Osteoblast (primary cell): Measurements from ENCODE around the gene DNAJC9. TPM values are rescaled to one million over a fixed set of nuclear protein-coding genes. Genes with fewer than 3 reads are reported as not detected.

Source experiments
- DNase-seq: peaks from one replicate; pipeline ENCODE4 v3.0.0; 2011; ENCODE audit warnings: low spot score, mixed read lengths; ENCODE audit not compliant: insufficient read length; ENCODE audit errors: missing footprints
- H2AFZ ChIP-seq: 2 replicates; pipeline ENCODE4 v1.6.0; 2011; ENCODE audit warnings: mild to moderate bottlenecking, low read length
- H3K27ac ChIP-seq: 2 replicates; pipeline ENCODE4 v1.5.1; 2011; ENCODE audit warnings: mild to moderate bottlenecking, low read depth, low read length, moderate library complexity
- H3K27me3 ChIP-seq: 2 replicates; pipeline ENCODE4 v1.6.0; 2012; ENCODE audit warnings: mild to moderate bottlenecking, control low read depth, inconsistent platforms, low read length, moderate library complexity; ENCODE audit not compliant: insufficient read depth
- H3K36me3 ChIP-seq: 2 replicates; pipeline ENCODE4 v1.5.1; 2011; ENCODE audit warnings: mild to moderate bottlenecking, low read length, control low read depth, moderate library complexity; ENCODE audit not compliant: insufficient read depth
- H3K4me1 ChIP-seq: 2 replicates; pipeline ENCODE4 v1.5.1; 2011; ENCODE audit warnings: mild to moderate bottlenecking, low read length, control low read depth, moderate library complexity; ENCODE audit not compliant: insufficient read depth
- H3K4me2 ChIP-seq: 2 replicates; pipeline ENCODE4 v1.6.0; 2011; ENCODE audit warnings: mild to moderate bottlenecking, low read length; ENCODE audit not compliant: insufficient read depth
- H3K4me3 ChIP-seq: fragments of 200-600 bp; sonication (generic); 3 replicates; pipeline ENCODE4 v1.5.1; 2012; ENCODE audit warnings: mild to moderate bottlenecking, low read length, inconsistent platforms; ENCODE audit not compliant: insufficient read depth
- H3K79me2 ChIP-seq: 2 replicates; pipeline ENCODE4 v1.6.0; 2012; ENCODE audit warnings: mild to moderate bottlenecking, low read length, control low read depth, inconsistent platforms; ENCODE audit not compliant: insufficient read depth
- H3K9me3 ChIP-seq: 2 replicates; pipeline ENCODE4 v1.5.1; 2011; ENCODE audit warnings: low read depth, low read length, control low read depth
- H4K20me1 ChIP-seq: 2 replicates; pipeline ENCODE4 v1.6.0; 2012; ENCODE audit warnings: mild to moderate bottlenecking, low read length, control low read depth; ENCODE audit not compliant: insufficient read depth
- total RNA-seq: library from RNA; depleted of rRNA; stranded (reverse); fragments of >200 nt; gene quantifications from 2 replicates; pipeline ENCODE4 v1.2.3, GENCODE V29; 2012
- TF ChIP-seq, protein P1 (sequence below): IDR thresholded peaks from 2 replicates; pipeline ENCODE4 v1.5.1; 2011; ENCODE audit warnings: mild to moderate bottlenecking, low read depth, low read length, moderate library complexity; ENCODE audit errors: extremely low read depth

Gene DNAJC9
- total RNA-seq, 1 donor, result 18.8 TPM

DNA sequence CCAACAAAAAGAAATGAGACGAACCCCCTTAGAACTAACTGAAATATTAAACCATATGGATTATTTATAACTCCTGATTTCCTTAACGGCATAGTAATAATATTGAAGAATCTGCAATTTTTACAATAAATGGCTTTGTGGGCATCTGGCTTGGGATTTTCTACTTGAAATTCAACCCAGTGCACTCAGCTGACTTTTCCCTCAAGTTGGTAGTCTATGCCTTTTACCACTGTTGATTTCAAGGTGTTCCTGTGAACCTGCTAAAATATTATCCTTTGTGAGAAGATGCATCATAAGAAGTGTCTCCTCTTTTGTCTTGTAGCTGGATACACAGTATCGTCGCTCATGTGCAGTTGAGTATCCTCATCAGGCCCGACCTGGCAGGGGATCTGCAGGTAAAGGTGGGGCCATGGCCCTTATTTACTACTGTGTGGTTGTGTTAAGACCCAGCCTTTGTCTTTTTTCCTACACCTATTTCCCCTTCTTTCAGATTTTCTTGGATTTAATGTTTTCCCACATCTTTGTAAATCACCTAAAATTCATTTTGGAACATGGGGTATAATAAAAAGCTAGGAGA is 8.0 kb downstream of the DNAJC9 start:
- peaks cover 57% of the 10 kb centered on the region for H3K36me3 ChIP-seq
- H3K9me3 ChIP-seq, result no peaks in the 10 kb centered on the region
- no peak overlapping the region for H3K4me3 ChIP-seq
- no peaks in the 10 kb centered on the region for H4K20me1 ChIP-seq
- no peak overlapping the region for H2AFZ ChIP-seq
- no peak overlapping the region for H3K4me2 ChIP-seq
- TF ChIP-seq, protein P1, sequence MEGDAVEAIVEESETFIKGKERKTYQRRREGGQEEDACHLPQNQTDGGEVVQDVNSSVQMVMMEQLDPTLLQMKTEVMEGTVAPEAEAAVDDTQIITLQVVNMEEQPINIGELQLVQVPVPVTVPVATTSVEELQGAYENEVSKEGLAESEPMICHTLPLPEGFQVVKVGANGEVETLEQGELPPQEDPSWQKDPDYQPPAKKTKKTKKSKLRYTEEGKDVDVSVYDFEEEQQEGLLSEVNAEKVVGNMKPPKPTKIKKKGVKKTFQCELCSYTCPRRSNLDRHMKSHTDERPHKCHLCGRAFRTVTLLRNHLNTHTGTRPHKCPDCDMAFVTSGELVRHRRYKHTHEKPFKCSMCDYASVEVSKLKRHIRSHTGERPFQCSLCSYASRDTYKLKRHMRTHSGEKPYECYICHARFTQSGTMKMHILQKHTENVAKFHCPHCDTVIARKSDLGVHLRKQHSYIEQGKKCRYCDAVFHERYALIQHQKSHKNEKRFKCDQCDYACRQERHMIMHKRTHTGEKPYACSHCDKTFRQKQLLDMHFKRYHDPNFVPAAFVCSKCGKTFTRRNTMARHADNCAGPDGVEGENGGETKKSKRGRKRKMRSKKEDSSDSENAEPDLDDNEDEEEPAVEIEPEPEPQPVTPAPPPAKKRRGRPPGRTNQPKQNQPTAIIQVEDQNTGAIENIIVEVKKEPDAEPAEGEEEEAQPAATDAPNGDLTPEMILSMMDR, result no peak
- no peak overlapping the region for H3K27ac ChIP-seq
- no peaks in the 10 kb centered on the region for H3K4me1 ChIP-seq
- H3K27me3 ChIP-seq, result no peaks in the 10 kb centered on the region
- DNase-seq, result no peak
- H3K79me2 ChIP-seq, result peaks cover 11% of the 10 kb centered on the region

DNA sequence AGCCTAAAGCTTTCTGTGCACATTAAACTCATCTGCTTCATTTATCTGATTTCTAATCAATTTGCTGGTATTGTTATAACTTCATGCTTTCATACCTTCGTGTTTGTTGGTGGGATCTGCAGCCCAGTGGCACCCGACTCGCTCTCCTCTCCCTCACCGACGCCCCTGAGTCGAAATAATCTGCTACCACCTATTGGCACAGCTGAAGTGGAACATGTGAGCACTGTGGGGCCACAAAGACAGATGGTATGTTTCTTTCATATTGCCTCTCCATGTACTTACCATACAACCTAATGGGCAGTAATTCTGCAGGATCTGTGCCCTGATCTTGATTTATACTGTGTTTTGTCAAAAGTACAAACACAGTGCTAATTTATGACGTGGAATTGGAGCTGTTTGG is 12.4 kb downstream of the DNAJC9 start:
- no peaks in the 10 kb centered on the region for H3K9me3 ChIP-seq
- peaks cover 40% of the 10 kb centered on the region for H3K36me3 ChIP-seq
- H4K20me1 ChIP-seq, result no peaks in the 10 kb centered on the region
- H3K27ac ChIP-seq, result no peak overlapping the region
- no peak overlapping the region for H3K4me2 ChIP-seq
- H3K27me3 ChIP-seq, result no peaks in the 10 kb centered on the region
- no peaks in the 10 kb centered on the region for H3K79me2 ChIP-seq
- TF ChIP-seq, protein P1, result no peak
- no peak overlapping the region for H2AFZ ChIP-seq
- DNase-seq, result no peak
- H3K4me3 ChIP-seq, result no peak overlapping the region
- H3K4me1 ChIP-seq, result no peaks in the 10 kb centered on the region

DNA sequence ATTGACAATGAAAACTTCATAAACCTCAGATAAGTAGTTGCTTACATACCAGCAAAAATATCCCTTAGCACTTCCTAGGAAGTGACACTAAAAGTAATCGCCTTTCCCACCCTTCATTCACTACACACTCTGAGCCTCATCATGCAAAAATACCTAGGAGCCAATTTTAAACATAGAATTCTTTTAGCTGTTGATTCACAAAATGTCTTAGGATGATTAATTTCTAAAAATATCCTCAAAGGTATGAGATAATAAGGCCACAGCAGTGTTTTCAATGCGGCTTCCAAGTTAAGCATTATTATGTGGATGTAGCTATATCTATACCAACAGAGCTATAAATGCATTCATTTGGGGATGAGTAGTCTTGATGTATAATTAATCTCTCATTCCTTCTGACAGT is 13.2 kb downstream of the DNAJC9 start:
- Histone ChIP-seq H3K79me2 (no peaks in the 10 kb centered on the region), H3K4me2 (no peak overlapping the region), H4K20me1 (no peaks in the 10 kb centered on the region), H3K9me3 (no peaks in the 10 kb centered on the region), H3K27ac (no peak overlapping the region), H3K27me3 (no peaks in the 10 kb centered on the region), H2AFZ (no peak overlapping the region), H3K4me3 (no peak overlapping the region), H3K4me1 (no peaks in the 10 kb centered on the region), H3K36me3 (peaks cover 35% of the 10 kb centered on the region)
- no peak for DNase-seq
- TF ChIP-seq, protein P1, result no peak

DNA sequence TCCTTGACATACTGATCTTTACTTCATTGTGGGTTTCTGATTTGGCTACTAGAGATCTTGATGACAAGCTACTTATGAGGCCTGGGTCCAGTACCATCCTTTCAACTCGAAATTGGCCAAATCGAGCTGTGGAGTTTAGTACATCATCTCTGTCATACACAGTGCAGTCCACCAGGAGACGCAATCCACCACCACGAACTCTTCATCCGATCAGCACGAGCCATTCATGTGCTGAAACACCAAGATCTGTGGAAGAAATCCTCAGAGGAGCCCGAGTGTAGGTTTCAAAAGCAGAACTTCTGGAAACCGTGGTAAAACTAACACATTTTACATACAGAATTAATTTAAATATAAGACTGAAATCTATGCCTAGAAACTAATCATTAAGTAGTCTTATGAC is 14.2 kb downstream of the DNAJC9 start:
- H3K4me3 ChIP-seq, result no peak overlapping the region
- H3K4me2 ChIP-seq, result no peak overlapping the region
- H3K27me3 ChIP-seq, result no peaks in the 10 kb centered on the region
- H3K36me3 ChIP-seq, result peaks cover 27% of the 10 kb centered on the region
- no peaks in the 10 kb centered on the region for H3K4me1 ChIP-seq
- H2AFZ ChIP-seq, result no peak overlapping the region
- TF ChIP-seq, protein P1, result peak; percentile 24
- DNase-seq, result no peak
- H4K20me1 ChIP-seq, result no peaks in the 10 kb centered on the region
- no peak overlapping the region for H3K27ac ChIP-seq
- no peaks in the 10 kb centered on the region for H3K9me3 ChIP-seq
- H3K79me2 ChIP-seq, result no peaks in the 10 kb centered on the region
